SU-DHL-6 (cell line): ENCODE measurements around the gene PYGB.

Source experiments
- H2AFZ ChIP-seq: fragments of 200-600 bp; sonication (generic); 2 replicates; pipeline ENCODE4 v1.6.1; 2014; ENCODE audit warnings: low read depth, mild to moderate bottlenecking, moderate library complexity, mixed read lengths, antibody characterized with exemption, low read length; ENCODE audit not compliant: severe bottlenecking
- H3F3A ChIP-seq: fragments of 200-600 bp; shearing (Covaris generic); 2 replicates; pipeline ENCODE4 v1.6.0; 2016; ENCODE audit warnings: antibody characterized with exemption, mild to moderate bottlenecking; ENCODE audit not compliant: insufficient read depth
- H3K27ac ChIP-seq: fragments of 200-600 bp; sonication (generic); 2 replicates; pipeline ENCODE4 v1.5.1; 2016; ENCODE audit warnings: low read depth, mild to moderate bottlenecking, low read length, moderate library complexity, mixed read lengths
- H3K27me3 ChIP-seq: fragments of 200-600 bp; sonication (generic), shearing (Covaris generic); 2 replicates; pipeline ENCODE4 v1.6.0; 2014; ENCODE audit warnings: mild to moderate bottlenecking, low read length
- H3K36me3 ChIP-seq: fragments of 200-600 bp; sonication (generic); 2 replicates; pipeline ENCODE4 v1.6.1; 2014; ENCODE audit warnings: mild to moderate bottlenecking, low read length, mixed read lengths
- H3K4me2 ChIP-seq: fragments of 300-600, 200-600 bp; shearing (Covaris generic), sonication (generic); 2 replicates; pipeline ENCODE4 v1.6.0; 2014; ENCODE audit warnings: low read length, low read depth, mild to moderate bottlenecking; ENCODE audit not compliant: poor library complexity, severe bottlenecking
- H3K4me3 ChIP-seq: fragments of 200-600 bp; sonication (generic); 2 replicates; pipeline ENCODE4 v1.5.1; 2014; ENCODE audit warnings: antibody characterized with exemption, low read length, mild to moderate bottlenecking, mixed read lengths; ENCODE audit not compliant: insufficient read depth, poor library complexity, severe bottlenecking
- H3K79me2 ChIP-seq: fragments of 200-600 bp; sonication (generic); 2 replicates; pipeline ENCODE4 v1.6.1; 2014; ENCODE audit warnings: mild to moderate bottlenecking, low read length, moderate library complexity; ENCODE audit not compliant: insufficient read depth
- H3K9ac ChIP-seq: fragments of 200-600 bp; sonication (generic); 2 replicates; pipeline ENCODE4 v1.7.0; 2014; ENCODE audit warnings: mild to moderate bottlenecking, low read length
- H3K9me2 ChIP-seq: fragments of 200-600 bp; sonication (generic); replicated peaks from 2 replicates; pipeline ENCODE4 v1.6.1; 2014; ENCODE audit warnings: low read length; ENCODE audit not compliant: insufficient read depth
- H3K9me3 ChIP-seq: fragments of 200-600 bp; sonication (generic); 2 replicates; pipeline ENCODE4 v1.6.1; 2014; ENCODE audit warnings: low read length, mixed read lengths; ENCODE audit not compliant: insufficient read depth
- H4K20me1 ChIP-seq: fragments of 200-600 bp; sonication (generic); 2 replicates; pipeline ENCODE4 v1.6.1; 2014; ENCODE audit warnings: low read depth, mild to moderate bottlenecking, antibody characterized with exemption, low read length, moderate library complexity, mixed read lengths
- EZH2phosphoT487 ChIP-seq: fragments of 200-600 bp; sonication (generic), shearing (Covaris generic); conservative IDR thresholded peaks from 2 replicates; pipeline ENCODE4 v1.6.1; 2018; ENCODE audit warnings: mild to moderate bottlenecking, antibody characterized with exemption, low read length, moderate library complexity, mixed read lengths
- TF ChIP-seq, protein P1 (sequence below): fragments of 200-600 bp; sonication (generic); IDR thresholded peaks from one replicate; pipeline ENCODE4 v1.5.1; 2017; ENCODE audit warnings: antibody characterized with exemption, mild to moderate bottlenecking, low read length, moderate library complexity; ENCODE audit not compliant: insufficient read depth, poor library complexity, severe bottlenecking

Gene PYGB

DNA sequence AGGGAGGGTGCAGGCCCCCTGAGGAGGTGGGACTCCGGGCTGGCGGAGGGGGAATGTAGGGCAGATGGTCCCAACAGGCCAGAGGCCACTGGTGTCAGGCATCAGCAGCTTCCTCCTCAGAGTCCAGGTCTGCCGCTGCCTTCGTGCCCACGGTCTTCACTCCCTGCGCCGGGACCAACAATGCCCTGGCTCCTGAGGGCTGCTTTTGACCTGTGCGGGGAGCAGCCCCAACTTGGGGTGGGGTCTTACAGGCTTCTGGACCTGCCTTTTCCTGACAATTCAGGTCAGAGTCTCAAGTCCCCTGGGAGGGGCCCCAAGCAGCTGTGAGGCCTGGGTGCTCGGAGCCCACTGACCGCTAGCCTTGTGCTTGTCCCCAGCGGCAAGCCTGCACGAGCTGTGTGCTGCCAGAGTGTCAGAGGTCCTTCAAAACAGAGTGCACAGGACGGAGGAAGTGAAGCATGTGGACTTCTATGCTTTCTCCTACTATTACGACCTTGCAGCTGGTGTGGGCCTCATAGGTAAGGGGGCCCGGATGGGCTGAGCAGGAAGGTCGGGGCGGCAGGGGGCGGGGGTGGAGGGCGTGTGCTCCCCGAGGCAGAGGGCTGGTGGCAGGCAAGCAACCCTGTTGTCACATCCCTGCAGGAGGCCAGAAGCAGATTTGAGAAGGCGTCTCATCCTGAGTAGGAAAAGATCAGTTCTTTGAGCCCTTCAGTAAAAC is 25.3 kb upstream of the PYGB start:
- Histone ChIP-seq H3K9me2 (no peaks in the 10 kb centered on the region), H3K4me3 (no peak overlapping the region), H3K79me2 (no peaks in the 10 kb centered on the region), H3K4me2 (no peak overlapping the region), H3K27me3 (no peaks in the 10 kb centered on the region), H2AFZ (no peak overlapping the region), H4K20me1 (no peaks in the 10 kb centered on the region), H3K36me3 (no peaks in the 10 kb centered on the region), H3K9ac (no peak overlapping the region), H3F3A (no peaks in the 10 kb centered on the region), H3K27ac (no peak overlapping the region), H3K9me3 (no peaks in the 10 kb centered on the region)
- TF ChIP-seq EZH2phosphoT487 = no peak
- TF ChIP-seq, protein P1, sequence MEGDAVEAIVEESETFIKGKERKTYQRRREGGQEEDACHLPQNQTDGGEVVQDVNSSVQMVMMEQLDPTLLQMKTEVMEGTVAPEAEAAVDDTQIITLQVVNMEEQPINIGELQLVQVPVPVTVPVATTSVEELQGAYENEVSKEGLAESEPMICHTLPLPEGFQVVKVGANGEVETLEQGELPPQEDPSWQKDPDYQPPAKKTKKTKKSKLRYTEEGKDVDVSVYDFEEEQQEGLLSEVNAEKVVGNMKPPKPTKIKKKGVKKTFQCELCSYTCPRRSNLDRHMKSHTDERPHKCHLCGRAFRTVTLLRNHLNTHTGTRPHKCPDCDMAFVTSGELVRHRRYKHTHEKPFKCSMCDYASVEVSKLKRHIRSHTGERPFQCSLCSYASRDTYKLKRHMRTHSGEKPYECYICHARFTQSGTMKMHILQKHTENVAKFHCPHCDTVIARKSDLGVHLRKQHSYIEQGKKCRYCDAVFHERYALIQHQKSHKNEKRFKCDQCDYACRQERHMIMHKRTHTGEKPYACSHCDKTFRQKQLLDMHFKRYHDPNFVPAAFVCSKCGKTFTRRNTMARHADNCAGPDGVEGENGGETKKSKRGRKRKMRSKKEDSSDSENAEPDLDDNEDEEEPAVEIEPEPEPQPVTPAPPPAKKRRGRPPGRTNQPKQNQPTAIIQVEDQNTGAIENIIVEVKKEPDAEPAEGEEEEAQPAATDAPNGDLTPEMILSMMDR = no peak

DNA sequence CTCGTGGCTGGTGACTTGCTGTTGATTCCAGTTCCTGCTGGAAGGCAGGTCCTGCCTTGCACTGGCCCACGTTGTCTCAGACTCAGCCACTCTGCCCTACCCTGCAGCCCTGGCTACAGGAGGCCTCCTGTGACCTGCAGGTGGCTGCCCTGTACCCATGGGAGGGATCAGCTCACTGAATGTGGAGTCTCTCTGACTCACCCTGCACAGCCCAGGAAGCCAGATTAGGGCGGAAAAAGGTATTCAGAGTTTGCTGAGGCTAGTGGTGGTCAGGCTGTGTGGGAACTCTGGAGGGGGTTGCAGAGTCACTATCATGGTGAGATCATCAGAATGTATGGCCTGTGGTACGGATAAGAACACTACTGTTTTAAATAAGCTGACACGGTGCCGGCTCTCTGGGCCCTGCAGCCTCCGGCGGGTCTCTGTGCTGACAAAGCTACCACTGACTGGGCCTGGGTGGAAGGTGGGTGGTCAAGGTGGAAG is 24.7 kb upstream of the PYGB start:
- no peak overlapping the region for H3K4me2 ChIP-seq
- H3K9me3 ChIP-seq = no peaks in the 10 kb centered on the region
- H4K20me1 ChIP-seq = no peaks in the 10 kb centered on the region
- H3K4me3 ChIP-seq = no peak overlapping the region
- no peak overlapping the region for H3K9ac ChIP-seq
- H3F3A ChIP-seq = no peaks in the 10 kb centered on the region
- no peaks in the 10 kb centered on the region for H3K9me2 ChIP-seq
- no peak overlapping the region for H3K27ac ChIP-seq
- no peak for TF ChIP-seq EZH2phosphoT487
- TF ChIP-seq, protein P1 = no peak
- H3K36me3 ChIP-seq = no peaks in the 10 kb centered on the region
- H3K27me3 ChIP-seq = no peaks in the 10 kb centered on the region
- no peaks in the 10 kb centered on the region for H3K79me2 ChIP-seq
- H2AFZ ChIP-seq = no peak overlapping the region

DNA sequence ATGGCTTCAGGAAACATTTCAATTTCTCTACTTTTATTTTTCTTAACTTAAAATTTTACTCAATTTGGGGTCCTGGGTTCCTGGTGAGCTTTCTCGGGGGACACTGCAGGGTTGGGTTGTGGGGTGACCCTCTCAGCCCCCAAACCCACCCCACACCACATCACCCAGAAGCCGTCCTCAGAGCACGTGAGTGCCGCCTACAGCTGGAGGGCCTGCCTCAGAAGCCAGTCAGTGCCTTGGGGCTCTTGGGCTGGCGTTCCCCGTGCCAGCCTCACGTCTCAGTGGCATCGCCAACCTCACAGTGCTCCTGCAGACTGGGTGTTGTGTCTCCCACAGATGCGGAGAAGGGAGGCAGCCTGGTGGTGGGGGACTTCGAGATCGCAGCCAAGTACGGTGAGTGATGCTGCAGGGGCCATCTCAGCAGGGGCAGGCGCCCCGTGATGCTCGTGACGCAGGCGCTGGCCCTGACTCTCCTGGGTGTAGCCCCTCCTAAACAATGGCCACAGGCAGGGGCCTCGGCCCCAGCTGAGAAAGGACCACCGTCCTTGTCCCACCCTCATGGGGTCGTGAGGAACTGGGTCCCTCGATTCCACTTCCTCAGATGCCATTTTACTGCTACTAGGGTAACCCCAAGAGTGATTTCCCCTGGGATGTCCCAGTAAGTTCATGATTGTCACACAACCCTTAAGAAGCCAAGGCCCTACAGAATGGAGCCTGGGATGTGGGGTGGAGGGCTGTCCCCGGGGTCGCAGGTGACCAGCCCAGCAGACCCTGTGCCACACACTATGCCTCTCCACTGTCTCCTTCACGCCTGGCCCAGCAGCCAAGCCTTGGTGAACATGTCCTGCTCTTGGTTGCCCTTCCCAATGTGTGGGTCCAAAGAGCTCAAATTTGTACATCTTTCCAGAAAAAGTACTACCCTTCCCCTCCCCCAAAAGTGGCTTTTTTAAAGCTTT is 23.8 kb upstream of the PYGB start:
- Histone ChIP-seq H3K36me3 (no peaks in the 10 kb centered on the region), H3F3A (no peaks in the 10 kb centered on the region), H3K9me3 (no peaks in the 10 kb centered on the region), H3K79me2 (no peaks in the 10 kb centered on the region), H2AFZ (no peak overlapping the region), H4K20me1 (no peaks in the 10 kb centered on the region), H3K4me3 (no peak overlapping the region), H3K9me2 (no peaks in the 10 kb centered on the region), H3K27ac (no peak overlapping the region), H3K9ac (no peak overlapping the region), H3K4me2 (no peak overlapping the region), H3K27me3 (no peaks in the 10 kb centered on the region)
- TF ChIP-seq, protein P1 = no peak
- TF ChIP-seq EZH2phosphoT487 = no peak
